HG03064 (cell line): ENCODE results near the gene STAT3.
"Not testable (repeated sequence)": the region's sequence is repeated elsewhere in the genome, so short reads cannot be mapped to it uniquely, and the experiment has no call there.

Source experiments
- ATAC-seq: cut with Tn5 transposase; IDR thresholded peaks from one replicate; pipeline ENCODE4 v1.9.1; 2021; ENCODE audit warnings: low read depth; ENCODE audit not compliant: unreplicated experiment

The STAT3 gene

GRCh38 chr17:42266462-42266861, 121.8 kb downstream of the STAT3 start:
- ATAC-seq: no peak

- not testable (repeated sequence) for ATAC-seq
Observed at GRCh38 chr17:42264366-42264765, 123.9 kb downstream of the STAT3 start.
